Thyroid gland (tissue), 4 donors: ENCODE data around the gene TAS2R43.

Experiments
- POLR2A ChIP-seq, 2 donors: fragments of 450-650 bp; IDR thresholded peaks; one replicate each; pipeline ENCODE4 v1.6.1; 2017; ENCODE audit warnings: antibody characterized with exemption in 2 of 2, mild to moderate bottlenecking in 2 of 2, moderate library complexity in 1 of 2
- TF ChIP-seq, protein P1 (sequence below), 6 experiments: fragments of 200-600 bp in 3 of 6; fragments of 450-650 bp in 3 of 6; sonication (generic) in 3 of 6; IDR thresholded peaks; one replicate each; pipeline ENCODE4 v1.5.1; 2016 to 2019; ENCODE audit warnings: antibody characterized with exemption in 6 of 6, mild to moderate bottlenecking in 2 of 6, inconsistent platforms in 1 of 6, moderate library complexity in 1 of 6

DNA sequence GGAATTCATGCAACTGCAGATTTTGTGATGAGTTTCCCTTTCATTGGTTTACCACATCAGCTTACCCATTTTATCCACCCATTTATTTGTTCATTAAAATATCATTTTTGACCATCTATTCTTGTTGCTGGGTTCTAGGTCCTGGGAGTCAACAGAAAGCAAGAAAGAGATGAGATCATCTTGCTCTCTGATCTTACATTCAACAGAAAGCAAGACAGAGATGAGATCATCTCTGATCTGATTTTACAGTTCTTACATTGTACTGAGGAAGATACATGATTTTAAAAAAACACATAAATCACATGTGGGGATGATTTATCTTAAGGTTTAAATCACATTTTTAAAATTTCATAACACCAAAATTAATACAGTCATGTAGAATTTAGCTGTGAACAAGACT is 32.3 kb downstream of the TAS2R43 start:
- TF ChIP-seq POLR2A (IDR thresholded peaks at IDR 0.05), result no peak
- TF ChIP-seq, protein P1, sequence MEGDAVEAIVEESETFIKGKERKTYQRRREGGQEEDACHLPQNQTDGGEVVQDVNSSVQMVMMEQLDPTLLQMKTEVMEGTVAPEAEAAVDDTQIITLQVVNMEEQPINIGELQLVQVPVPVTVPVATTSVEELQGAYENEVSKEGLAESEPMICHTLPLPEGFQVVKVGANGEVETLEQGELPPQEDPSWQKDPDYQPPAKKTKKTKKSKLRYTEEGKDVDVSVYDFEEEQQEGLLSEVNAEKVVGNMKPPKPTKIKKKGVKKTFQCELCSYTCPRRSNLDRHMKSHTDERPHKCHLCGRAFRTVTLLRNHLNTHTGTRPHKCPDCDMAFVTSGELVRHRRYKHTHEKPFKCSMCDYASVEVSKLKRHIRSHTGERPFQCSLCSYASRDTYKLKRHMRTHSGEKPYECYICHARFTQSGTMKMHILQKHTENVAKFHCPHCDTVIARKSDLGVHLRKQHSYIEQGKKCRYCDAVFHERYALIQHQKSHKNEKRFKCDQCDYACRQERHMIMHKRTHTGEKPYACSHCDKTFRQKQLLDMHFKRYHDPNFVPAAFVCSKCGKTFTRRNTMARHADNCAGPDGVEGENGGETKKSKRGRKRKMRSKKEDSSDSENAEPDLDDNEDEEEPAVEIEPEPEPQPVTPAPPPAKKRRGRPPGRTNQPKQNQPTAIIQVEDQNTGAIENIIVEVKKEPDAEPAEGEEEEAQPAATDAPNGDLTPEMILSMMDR (IDR thresholded peaks at IDR 0.05), result no peak
